ENCODE data around the gene CISD3. TPM values are rescaled to one million over a fixed set of nuclear protein-coding genes. Genes with fewer than 3 reads are reported as not detected.
"Not testable (repeated sequence)": the region's sequence is repeated elsewhere in the genome, so short reads cannot be mapped to it uniquely, and the experiment has no call there.

CISD3 gene
- total RNA-seq, 1 donor from 2014 or later: 2.9 TPM

DNA sequence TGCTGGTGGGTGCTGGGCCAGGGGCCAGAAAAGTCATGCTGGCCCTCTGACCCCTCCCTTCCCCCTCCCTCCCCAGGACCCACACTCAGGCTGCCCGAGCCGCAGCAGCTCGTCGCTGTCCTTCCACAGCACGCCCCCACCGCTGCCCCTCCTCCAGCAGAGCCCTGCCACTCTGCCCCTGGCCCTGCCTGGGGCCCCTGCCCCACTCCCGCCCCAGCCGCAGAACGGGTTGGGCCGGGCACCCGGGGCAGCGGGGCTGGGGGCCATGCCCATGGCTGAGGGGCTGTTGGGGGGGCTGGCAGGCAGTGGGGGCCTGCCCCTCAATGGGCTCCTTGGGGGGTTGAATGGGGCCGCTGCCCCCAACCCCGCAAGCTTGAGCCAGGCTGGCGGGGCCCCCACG, 8.3 kb upstream of the CISD3 start:
- no peak overlapping the region for H3K4me3 ChIP-seq (ENCODE audit: low read depth, low read length)
- no peak for DNase-seq (ENCODE audit: low read depth)
- no peaks in the 10 kb centered on the region for H3K27me3 ChIP-seq (ENCODE audit: control insufficient read depth, insufficient read depth, low read length)
- TF ChIP-seq, protein P1, sequence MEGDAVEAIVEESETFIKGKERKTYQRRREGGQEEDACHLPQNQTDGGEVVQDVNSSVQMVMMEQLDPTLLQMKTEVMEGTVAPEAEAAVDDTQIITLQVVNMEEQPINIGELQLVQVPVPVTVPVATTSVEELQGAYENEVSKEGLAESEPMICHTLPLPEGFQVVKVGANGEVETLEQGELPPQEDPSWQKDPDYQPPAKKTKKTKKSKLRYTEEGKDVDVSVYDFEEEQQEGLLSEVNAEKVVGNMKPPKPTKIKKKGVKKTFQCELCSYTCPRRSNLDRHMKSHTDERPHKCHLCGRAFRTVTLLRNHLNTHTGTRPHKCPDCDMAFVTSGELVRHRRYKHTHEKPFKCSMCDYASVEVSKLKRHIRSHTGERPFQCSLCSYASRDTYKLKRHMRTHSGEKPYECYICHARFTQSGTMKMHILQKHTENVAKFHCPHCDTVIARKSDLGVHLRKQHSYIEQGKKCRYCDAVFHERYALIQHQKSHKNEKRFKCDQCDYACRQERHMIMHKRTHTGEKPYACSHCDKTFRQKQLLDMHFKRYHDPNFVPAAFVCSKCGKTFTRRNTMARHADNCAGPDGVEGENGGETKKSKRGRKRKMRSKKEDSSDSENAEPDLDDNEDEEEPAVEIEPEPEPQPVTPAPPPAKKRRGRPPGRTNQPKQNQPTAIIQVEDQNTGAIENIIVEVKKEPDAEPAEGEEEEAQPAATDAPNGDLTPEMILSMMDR (IDR thresholded peaks at IDR 0.05; ENCODE audit: insufficient read depth, low read length, severe bottlenecking): no peak
- no peak for FAIRE-seq
- H3K36me3 ChIP-seq (ENCODE audit: control insufficient read depth, insufficient read depth, low read length): peaks cover 15% of the 10 kb centered on the region

DNA sequence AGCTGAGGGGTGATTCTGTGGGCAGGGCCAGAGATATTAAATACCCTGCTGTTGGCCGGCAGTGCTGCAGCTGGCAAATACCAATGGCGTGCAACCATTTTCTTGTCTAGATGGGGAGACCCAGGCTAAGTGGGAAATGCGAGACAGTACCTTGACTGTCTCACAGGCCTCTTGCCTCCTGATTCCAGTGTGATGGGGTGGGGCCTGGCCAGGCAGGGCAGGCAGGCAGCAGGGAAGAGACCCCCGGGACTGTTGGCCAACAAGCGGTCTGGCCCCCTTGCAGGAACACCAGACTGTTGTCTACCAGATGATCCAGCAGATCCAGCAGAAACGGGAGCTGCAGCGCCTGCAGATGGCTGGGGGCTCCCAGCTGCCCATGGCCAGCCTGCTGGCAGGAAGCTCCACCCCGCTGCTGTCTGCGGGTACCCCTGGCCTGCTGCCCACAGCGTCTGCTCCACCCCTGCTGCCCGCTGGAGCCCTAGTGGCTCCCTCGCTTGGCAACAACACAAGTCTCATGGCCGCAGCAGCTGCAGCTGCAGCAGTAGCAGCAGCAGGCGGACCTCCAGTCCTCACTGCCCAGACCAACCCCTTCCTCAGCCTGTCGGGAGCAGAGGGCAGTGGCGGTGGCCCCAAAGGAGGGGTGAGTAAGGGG, 5.7 kb upstream of the CISD3 start:
- Histone ChIP-seq H3K36me3 (ENCODE audit: control insufficient read depth, insufficient read depth, low read length) (peaks cover 8% of the 10 kb centered on the region), H3K27me3 (ENCODE audit: control insufficient read depth, insufficient read depth, low read length) (no peaks in the 10 kb centered on the region), H3K4me3 (ENCODE audit: low read depth, low read length) (no peak overlapping the region)
- DNase-seq (ENCODE audit: low read depth): no peak
- no peak for FAIRE-seq
- TF ChIP-seq, protein P1 (IDR thresholded peaks at IDR 0.05; ENCODE audit: insufficient read depth, low read length, severe bottlenecking): no peak

DNA sequence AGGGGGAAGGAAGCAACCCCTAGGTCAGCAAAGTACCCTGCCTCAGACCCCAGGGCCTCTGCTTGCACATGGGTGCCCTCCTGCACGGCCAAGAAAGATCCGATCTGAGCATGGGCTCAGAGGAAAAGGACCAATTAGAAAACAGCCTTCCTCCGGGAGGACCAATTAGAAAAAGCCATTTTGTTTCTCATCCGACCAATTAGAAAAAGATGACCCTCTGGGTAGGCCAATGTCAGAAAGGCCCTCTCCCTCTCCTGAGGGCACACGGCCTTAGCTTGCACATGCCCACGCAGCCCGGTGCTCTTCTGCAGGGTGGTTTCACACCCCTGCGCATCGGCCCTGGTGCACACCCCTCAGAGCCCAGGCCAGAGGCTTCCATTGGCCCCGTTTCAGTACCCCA, 5.1 kb upstream of the CISD3 start:
- TF ChIP-seq, protein P1 (IDR thresholded peaks at IDR 0.05; ENCODE audit: insufficient read depth, low read length, severe bottlenecking): no peak

DNA sequence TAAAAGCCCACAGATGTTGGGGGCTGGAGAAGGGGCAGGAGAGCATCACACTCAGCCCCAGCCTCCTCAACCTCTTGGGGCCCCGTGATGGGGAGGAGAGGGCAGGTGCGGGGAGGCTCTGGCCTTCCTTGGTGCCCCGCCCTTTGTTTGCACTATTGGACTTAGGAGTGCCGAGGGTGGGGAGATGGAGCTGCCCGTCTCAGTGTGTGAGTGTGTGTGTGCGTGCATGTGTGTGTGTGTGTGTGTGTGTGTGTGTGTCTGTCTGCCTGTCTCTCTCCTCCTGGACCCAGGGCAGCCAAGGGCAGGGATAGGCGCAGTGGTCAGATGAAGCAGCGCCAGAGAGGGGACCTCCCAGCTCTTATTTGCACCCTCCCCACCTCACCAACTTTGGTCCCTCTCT, 4.0 kb upstream of the CISD3 start:
- not testable (repeated sequence) for FAIRE-seq

More for the DNA sequence above, 5.1 kb upstream of the CISD3 start:
- FAIRE-seq (no peak), DNase-seq (ENCODE audit: low read depth) (no peak)
- peaks cover 8% of the 10 kb centered on the region for H3K36me3 ChIP-seq (ENCODE audit: control insufficient read depth, insufficient read depth, low read length)
- no peak overlapping the region for H3K4me3 ChIP-seq (ENCODE audit: low read depth, low read length)
- no peaks in the 10 kb centered on the region for H3K27me3 ChIP-seq (ENCODE audit: control insufficient read depth, insufficient read depth, low read length)

DNA sequence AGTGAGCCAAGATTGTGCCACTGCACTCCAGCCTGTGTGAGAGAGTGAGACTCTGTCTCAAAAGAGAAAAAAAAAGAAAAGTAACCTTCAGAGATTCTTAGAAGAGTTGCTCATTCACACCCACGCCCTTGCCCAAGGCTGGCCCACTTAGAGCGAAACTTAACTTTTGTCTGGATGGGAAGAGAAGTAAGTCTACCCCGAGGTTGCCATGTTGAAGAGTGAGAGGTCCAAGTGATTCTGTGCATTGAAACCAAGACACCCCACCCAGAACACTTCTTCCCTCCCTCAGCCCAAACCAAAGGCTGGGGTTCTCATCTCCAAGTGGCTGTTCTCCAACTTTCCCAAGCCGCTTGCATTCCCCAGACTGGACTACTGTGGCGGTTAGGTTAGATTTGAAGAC, 2.4 kb upstream of the CISD3 start:
- Histone ChIP-seq H3K4me3 (ENCODE audit: low read depth, low read length) (no peak overlapping the region), H3K36me3 (ENCODE audit: control insufficient read depth, insufficient read depth, low read length) (peaks cover 4% of the 10 kb centered on the region), H3K27me3 (ENCODE audit: control insufficient read depth, insufficient read depth, low read length) (no peaks in the 10 kb centered on the region)
- DNase-seq (ENCODE audit: low read depth): no peak
- no peak for FAIRE-seq
- TF ChIP-seq, protein P1 (IDR thresholded peaks at IDR 0.05; ENCODE audit: insufficient read depth, low read length, severe bottlenecking): no peak

More for the DNA sequence above, 4.0 kb upstream of the CISD3 start:
- not testable (repeated sequence) for DNase-seq (ENCODE audit: low read depth); H3K27me3 ChIP-seq (ENCODE audit: control insufficient read depth, insufficient read depth, low read length); H3K36me3 ChIP-seq (ENCODE audit: control insufficient read depth, insufficient read depth, low read length); H3K4me3 ChIP-seq (ENCODE audit: low read depth, low read length)

DNA sequence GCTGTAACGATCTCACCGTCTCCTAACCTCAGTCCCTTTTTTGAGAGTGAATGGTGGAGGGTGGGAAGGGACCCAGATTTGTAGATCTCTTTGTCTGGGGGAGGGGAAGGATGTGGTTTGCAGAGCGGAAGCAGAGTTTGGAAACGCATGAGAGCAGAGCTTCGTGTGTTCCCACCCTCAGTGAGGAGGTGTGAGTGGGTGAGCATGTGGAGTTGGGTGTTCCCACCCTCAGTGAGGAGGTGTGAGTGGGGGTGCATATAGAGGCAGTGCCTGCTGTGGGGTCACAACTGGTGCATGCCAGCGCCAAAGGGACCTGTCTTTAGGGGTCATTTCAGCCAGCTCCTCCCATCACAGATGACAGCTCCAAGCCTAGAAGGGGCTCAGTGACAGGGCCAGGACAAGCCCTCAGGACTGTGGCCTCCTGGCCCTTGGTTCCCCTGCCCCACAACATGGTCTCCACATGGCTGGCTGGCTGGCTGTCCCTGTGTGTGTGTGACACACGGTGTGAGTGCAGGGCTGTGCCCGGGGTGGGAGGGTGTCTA, 1.8 kb upstream of the CISD3 start:
- no peak overlapping the region for H3K4me3 ChIP-seq (ENCODE audit: low read depth, low read length)
- DNase-seq (ENCODE audit: low read depth): no peak
- no peak for FAIRE-seq
- H3K36me3 ChIP-seq (ENCODE audit: control insufficient read depth, insufficient read depth, low read length): peaks cover 6% of the 10 kb centered on the region
- no peaks in the 10 kb centered on the region for H3K27me3 ChIP-seq (ENCODE audit: control insufficient read depth, insufficient read depth, low read length)
- TF ChIP-seq, protein P1 (IDR thresholded peaks at IDR 0.05; ENCODE audit: insufficient read depth, low read length, severe bottlenecking): no peak

All from bronchial epithelial cell (primary cell).